PC-3 (cell line): ENCODE measurements around the gene RAB6B. TPM values are rescaled to one million over a fixed set of nuclear protein-coding genes. Genes with fewer than 3 reads are reported as not detected.

ENCODE experiments used
- ATAC-seq: fragments of 200-7000 bp; cut with Tn5 transposase; 2 replicates; pipeline ENCODE4 v1.9.1; 2020; ENCODE audit warnings: mild to moderate bottlenecking, moderate library complexity
- BruUV-seq: library from RNA; stranded (reverse); fragments of 400-500 nt; replicated peaks from 2 replicates; lab custom pipeline; 2021; lab: Mats Ljungman, UMichigan
- CTCF ChIA-PET: fragments of 300-600 bp; sonication (Branson Sonifier 250); formaldehyde crosslinking; loops from one replicate; lab custom pipeline; 2022; ENCODE audit warnings: antibody characterized with exemption; lab: Charles Lee
- POLR2A ChIA-PET: fragments of 300-600 bp; sonication (Branson Sonifier 250); formaldehyde crosslinking; loops from one replicate; lab custom pipeline; 2022; ENCODE audit warnings: antibody characterized with exemption; ENCODE audit not compliant: unreplicated experiment; lab: Charles Lee
- DNase-seq: peaks from one replicate; pipeline ENCODE4 v3.0.0-alpha.2; 2015
- H2AFZ ChIP-seq: fragments of 300-600 bp; sonication (generic); 2 replicates; pipeline ENCODE4 v1.6.0; 2016; ENCODE audit warnings: antibody characterized with exemption, low read length
- H3F3A ChIP-seq: fragments of 300-600 bp; sonication (generic); one replicate; pipeline ENCODE4 v1.6.0; 2017; ENCODE audit warnings: antibody characterized with exemption, low read length, control low read depth, mild to moderate bottlenecking; ENCODE audit not compliant: unreplicated experiment
- H3K27ac ChIP-seq: fragments of 300-600 bp; sonication (generic); 2 replicates; pipeline ENCODE4 v1.5.1; 2016; ENCODE audit warnings: mild to moderate bottlenecking, low read length
- H3K27me3 ChIP-seq: fragments of 300-600 bp; sonication (generic); 2 replicates; pipeline ENCODE4 v1.6.1; 2016; ENCODE audit warnings: low read length, mixed read lengths
- H3K36me3 ChIP-seq: fragments of 300-600 bp; sonication (generic); 2 replicates; pipeline ENCODE4 v1.6.1; 2016; ENCODE audit warnings: low read depth, mixed run types, low read length, mixed read lengths
- H3K4me1 ChIP-seq: fragments of 300-600 bp; sonication (generic); 2 replicates; pipeline ENCODE4 v1.5.1; 2016; ENCODE audit warnings: low read length; ENCODE audit not compliant: insufficient read depth
- H3K4me2 ChIP-seq: fragments of 300-600 bp; sonication (generic); 2 replicates; pipeline ENCODE4 v1.6.0; 2016; ENCODE audit warnings: low read length
- H3K4me3 ChIP-seq: fragments of 300-600 bp; sonication (generic); 2 replicates; pipeline ENCODE4 v1.5.1; 2016; ENCODE audit warnings: mild to moderate bottlenecking, low read length, mixed read lengths
- H3K79me2 ChIP-seq: fragments of 300-600 bp; sonication (generic); 2 replicates; pipeline ENCODE4 v1.6.1; 2017; ENCODE audit warnings: low read length, mixed read lengths
- H3K9ac ChIP-seq: fragments of 300-600 bp; sonication (generic); 2 replicates; pipeline ENCODE4 v1.6.0; 2016; ENCODE audit warnings: mild to moderate bottlenecking, low read length
- H3K9me2 ChIP-seq: fragments of 300-600 bp; sonication (generic); replicated peaks from 2 replicates; pipeline ENCODE4 v1.6.1; 2016; ENCODE audit warnings: mixed run types, low read length, mixed read lengths
- H3K9me3 ChIP-seq: fragments of 300-600 bp; sonication (generic); 2 replicates; pipeline ENCODE4 v1.6.1; 2016; ENCODE audit warnings: low read length, mixed read lengths
- H4K20me1 ChIP-seq: fragments of 300-600 bp; sonication (generic); 2 replicates; pipeline ENCODE4 v1.6.1; 2016; ENCODE audit warnings: low read length, mixed read lengths
- EZH2 ChIP-seq: fragments of 300-600 bp; sonication (generic); IDR thresholded peaks from one replicate; pipeline ENCODE4 v1.6.1; 2017; ENCODE audit warnings: antibody characterized with exemption, mild to moderate bottlenecking, low read length; ENCODE audit not compliant: unreplicated experiment
- EZH2phosphoT487 ChIP-seq: fragments of 300-600 bp; sonication (generic); IDR thresholded peaks from 2 replicates; pipeline ENCODE4 v1.6.1; 2018; ENCODE audit warnings: mild to moderate bottlenecking, antibody characterized with exemption, low read length, borderline replicate concordance
- intact Hi-C: fragments of 100-400 bp; cut with micrococcal nuclease; formaldehyde crosslinking; loops from 2 replicates; pipeline ENCODE4 v1.9.0; 2023
- total RNA-seq: library from RNA; depleted of rRNA; stranded (reverse); fragments of >200 nt; gene quantifications from 2 replicates; pipeline ENCODE4 v1.2.3, GENCODE V29; 2014
- TF ChIP-seq, protein P1 (sequence below): fragments of 300-600 bp; sonication (generic); conservative IDR thresholded peaks from 2 replicates; pipeline ENCODE4 v1.5.1; 2017; ENCODE audit warnings: antibody characterized with exemption, low read depth, mild to moderate bottlenecking, low read length

Gene RAB6B
- total RNA-seq, 1 experiment from 2014 or later: 0.22 TPM

DNA sequence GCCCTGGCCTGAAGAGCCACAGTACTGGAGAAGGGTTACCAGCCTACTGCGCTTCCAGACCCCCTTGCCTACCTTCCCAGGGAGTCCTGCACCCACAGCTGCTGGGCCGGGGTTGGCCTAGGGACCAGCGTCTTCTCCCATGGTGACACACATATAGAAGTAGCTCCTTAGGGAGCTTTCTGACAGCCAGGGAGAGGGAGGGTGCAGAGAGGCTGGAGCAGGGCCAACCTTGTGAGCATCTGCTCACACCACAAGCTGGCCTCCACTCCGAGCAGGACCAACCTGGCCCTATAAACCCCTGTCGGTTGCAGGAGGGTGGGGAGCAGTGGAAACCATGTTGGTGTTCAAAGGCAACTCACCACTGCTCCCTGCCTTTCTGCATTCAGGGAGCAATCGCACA lies 54.9 kb downstream of the RAB6B start:
- Histone ChIP-seq H3K4me1 (no peaks in the 10 kb centered on the region), H3K27ac (no peak overlapping the region), H2AFZ (no peak overlapping the region), H3K4me2 (no peak overlapping the region), H4K20me1 (no peaks in the 10 kb centered on the region), H3K79me2 (no peaks in the 10 kb centered on the region), H3K36me3 (no peaks in the 10 kb centered on the region), H3K9ac (no peak overlapping the region), H3F3A (no peaks in the 10 kb centered on the region), H3K4me3 (no peak overlapping the region), H3K9me3 (no peaks in the 10 kb centered on the region), H3K9me2 (no peaks in the 10 kb centered on the region), H3K27me3 (no peaks in the 10 kb centered on the region)
- ChIA-PET POLR2A (no interaction called here), CTCF (no interaction called here)
- no TSS peak for BruUV-seq
- intact Hi-C loops: no loop called here
- TF ChIP-seq EZH2: no peak
- TF ChIP-seq, protein P1, sequence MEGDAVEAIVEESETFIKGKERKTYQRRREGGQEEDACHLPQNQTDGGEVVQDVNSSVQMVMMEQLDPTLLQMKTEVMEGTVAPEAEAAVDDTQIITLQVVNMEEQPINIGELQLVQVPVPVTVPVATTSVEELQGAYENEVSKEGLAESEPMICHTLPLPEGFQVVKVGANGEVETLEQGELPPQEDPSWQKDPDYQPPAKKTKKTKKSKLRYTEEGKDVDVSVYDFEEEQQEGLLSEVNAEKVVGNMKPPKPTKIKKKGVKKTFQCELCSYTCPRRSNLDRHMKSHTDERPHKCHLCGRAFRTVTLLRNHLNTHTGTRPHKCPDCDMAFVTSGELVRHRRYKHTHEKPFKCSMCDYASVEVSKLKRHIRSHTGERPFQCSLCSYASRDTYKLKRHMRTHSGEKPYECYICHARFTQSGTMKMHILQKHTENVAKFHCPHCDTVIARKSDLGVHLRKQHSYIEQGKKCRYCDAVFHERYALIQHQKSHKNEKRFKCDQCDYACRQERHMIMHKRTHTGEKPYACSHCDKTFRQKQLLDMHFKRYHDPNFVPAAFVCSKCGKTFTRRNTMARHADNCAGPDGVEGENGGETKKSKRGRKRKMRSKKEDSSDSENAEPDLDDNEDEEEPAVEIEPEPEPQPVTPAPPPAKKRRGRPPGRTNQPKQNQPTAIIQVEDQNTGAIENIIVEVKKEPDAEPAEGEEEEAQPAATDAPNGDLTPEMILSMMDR: no peak
- TF ChIP-seq EZH2phosphoT487: no peak
- no peak for DNase-seq
- no peak for ATAC-seq

DNA sequence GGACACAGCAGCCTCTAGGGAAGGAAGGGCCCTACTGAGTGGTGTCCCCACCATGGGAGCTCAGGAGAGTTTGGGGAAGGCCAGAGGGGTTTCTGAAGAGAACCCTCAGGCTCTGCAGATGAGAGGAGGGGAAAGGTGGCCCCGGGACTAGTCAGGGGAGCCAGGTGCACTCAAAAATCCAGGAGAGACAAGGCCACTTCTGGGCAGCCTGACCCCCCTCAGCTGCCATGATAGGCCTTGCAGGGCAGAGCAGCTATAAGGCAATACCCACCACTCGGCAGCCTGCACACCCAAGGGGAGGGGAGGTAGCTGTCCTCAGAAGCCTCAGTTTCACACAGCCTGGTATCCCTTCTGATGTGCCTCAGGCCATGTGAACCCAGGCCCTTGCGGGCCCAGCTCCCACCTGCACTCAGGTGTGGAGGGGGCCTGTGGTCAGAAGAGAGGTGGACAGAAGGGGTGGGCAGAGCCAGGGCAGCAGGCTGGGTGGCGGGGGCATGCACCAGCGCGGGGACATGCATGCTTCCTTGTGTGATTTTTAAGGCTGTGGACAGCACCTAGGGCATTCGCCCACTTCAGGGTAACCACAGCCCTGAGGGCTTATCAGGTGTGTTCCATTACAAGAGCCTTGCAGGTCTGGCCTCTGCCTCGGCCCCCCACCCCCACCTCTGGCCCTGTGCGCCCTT lies 55.5 kb downstream of the RAB6B start:
- no peak for ATAC-seq
- DNase-seq: no peak
- H3F3A ChIP-seq: no peaks in the 10 kb centered on the region
- no peaks in the 10 kb centered on the region for H4K20me1 ChIP-seq
- ChIA-PET POLR2A (no interaction called here), CTCF (no interaction called here)
- no TSS peak for BruUV-seq
- no peak overlapping the region for H3K4me2 ChIP-seq
- no peak overlapping the region for H3K27ac ChIP-seq
- H3K9me2 ChIP-seq: no peaks in the 10 kb centered on the region
- H3K79me2 ChIP-seq: no peaks in the 10 kb centered on the region
- no peaks in the 10 kb centered on the region for H3K4me1 ChIP-seq
- no peak overlapping the region for H3K4me3 ChIP-seq
- TF ChIP-seq EZH2 (no peak), EZH2phosphoT487 (no peak)
- TF ChIP-seq, protein P1: no peak
- no peaks in the 10 kb centered on the region for H3K27me3 ChIP-seq
- no peak overlapping the region for H2AFZ ChIP-seq
- no peak overlapping the region for H3K9ac ChIP-seq
- no peaks in the 10 kb centered on the region for H3K36me3 ChIP-seq
- intact Hi-C loops: no loop called here
- H3K9me3 ChIP-seq: no peaks in the 10 kb centered on the region
